HG03378 (cell line): ENCODE measurements around the gene TENT5C.
A peak's percentile ranks its signal among the peaks of the same experiment; 100 is the strongest.

Experiments used
- ATAC-seq: cut with Tn5 transposase; IDR thresholded peaks from one replicate; pipeline ENCODE4 v1.9.1; 2021; ENCODE audit warnings: mild to moderate bottlenecking, moderate library complexity; ENCODE audit not compliant: unreplicated experiment

TENT5C gene

DNA sequence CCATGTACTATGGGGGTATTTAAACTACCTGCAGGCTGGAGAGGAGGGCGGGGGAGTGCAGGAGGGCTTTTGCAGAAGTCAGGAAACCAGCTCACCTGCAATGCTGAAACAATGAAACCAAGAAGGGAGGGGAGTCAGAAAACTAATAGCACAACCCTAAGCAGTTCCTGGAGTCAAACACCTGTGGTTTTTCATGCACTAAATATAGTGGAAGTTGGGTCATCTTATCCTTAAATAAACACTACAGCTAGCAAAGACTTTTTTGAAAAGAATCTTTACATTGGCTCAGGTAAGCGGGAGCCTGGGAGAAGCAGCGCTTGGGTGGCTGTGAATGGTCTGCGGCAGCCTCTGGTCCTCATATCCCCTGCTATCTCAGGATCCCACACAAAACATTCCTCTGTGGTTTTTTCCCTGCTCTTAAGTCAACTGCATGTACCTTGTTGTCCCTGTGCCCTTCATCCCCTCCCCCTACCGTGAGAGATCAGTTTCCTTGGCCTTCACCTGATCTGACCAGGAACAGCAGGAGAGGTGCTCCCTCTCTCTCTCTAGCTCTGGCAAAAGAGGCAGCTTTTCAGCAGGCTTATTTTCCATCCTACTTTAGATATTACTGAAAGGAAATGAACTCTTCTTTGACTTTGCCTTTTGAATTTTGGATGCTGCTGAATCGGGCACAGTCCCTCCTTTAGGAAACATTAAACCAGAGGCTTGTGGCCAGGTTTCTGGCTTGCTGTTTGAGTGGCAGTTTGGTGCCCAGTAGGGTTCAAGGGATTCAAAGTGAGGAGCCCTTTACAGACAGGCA is 26.6 kb downstream of the TENT5C start:
- ATAC-seq = no peak

DNA sequence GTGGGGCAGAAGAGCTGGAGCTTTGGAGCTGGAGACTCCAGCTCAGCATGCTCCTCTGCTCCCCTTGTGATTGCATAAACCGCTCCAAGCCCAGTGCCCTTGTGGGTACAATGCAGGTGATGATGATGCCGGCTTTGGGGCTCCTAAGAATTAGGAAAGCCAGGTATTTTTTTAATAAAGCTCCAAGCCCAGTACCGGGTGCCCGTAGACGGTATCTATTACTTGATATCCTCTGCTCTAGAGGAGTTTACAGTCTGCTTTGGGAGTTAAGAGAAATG is 27.2 kb downstream of the TENT5C start:
- no peak for ATAC-seq

DNA sequence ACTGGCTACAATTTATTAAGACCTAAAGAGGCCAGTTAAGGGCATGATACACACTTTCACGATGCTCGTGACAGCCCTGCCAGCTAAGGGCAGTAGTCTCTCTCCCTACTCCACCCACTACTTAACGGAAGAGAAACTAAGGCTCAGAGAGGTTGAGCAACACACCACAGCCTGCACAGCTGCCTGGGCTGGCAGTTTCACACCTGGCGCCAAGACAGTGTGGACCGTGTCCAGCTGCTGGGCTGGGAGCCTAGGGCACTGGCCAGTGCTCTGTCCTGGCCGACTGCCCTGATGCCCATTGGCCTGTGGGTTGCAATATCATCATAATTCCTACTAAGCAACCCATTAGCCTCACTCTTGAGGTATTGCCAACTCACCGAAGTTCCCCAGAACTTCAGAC is 27.6 kb downstream of the TENT5C start:
- ATAC-seq = no peak

DNA sequence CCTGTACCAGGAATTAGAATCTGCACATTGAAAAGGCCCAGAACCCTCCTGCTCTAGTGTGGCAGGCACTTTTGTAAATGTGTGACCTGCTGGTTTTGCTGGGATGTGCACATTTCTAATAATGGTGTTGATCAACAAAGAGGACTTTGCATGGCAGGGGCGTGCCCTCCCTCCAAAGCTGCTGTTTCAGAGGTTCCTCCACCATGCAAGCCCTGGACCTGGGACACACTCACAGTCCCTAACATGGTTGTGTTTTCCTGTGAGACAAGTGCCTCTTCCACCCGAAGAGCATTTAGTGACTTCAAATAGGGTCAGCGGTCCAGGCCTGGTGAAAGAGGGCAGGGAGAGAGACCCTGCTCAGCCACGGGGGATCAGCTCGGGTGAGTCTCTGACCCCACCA is 28.1 kb downstream of the TENT5C start:
- no peak for ATAC-seq

DNA sequence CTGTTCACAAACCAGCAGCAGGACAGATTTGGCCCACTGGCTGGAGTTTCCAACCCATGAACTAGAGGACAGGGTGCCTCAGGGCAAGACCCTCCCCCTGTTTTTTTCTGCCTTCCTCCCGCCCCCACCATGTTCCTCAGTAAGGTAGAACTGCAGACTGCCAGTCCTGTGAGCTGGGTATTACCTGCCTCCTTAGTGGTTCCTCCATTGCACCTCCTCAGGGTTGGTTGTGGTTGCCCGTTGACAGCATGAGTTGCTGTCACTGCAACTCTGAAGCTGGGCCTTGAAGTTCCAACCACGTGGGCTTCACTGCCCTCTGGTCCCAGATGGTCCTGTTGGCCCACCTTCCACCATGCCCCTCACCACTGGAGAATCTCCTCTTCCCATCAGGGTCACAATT is 28.8 kb downstream of the TENT5C start:
- no peak for ATAC-seq

DNA sequence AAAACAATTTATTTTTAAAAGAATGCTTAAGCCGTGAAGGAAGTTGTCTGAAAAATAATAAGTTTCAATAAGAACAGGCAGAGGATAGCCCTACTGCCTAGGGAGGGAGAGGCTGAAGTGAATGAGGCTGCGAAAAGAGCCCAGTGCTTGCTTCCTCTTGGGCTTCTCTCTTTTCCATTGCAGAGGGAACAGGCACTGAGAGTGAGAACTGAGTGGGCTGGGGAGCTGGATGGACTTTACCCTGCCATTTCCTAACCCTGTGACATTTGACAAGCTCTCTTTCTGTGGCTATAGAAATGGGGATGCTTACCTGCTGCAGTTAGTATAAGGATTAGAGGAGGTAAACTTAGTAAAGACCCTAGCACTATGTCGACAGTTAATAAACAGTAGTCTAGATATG is 30.0 kb downstream of the TENT5C start:
- no peak for ATAC-seq

DNA sequence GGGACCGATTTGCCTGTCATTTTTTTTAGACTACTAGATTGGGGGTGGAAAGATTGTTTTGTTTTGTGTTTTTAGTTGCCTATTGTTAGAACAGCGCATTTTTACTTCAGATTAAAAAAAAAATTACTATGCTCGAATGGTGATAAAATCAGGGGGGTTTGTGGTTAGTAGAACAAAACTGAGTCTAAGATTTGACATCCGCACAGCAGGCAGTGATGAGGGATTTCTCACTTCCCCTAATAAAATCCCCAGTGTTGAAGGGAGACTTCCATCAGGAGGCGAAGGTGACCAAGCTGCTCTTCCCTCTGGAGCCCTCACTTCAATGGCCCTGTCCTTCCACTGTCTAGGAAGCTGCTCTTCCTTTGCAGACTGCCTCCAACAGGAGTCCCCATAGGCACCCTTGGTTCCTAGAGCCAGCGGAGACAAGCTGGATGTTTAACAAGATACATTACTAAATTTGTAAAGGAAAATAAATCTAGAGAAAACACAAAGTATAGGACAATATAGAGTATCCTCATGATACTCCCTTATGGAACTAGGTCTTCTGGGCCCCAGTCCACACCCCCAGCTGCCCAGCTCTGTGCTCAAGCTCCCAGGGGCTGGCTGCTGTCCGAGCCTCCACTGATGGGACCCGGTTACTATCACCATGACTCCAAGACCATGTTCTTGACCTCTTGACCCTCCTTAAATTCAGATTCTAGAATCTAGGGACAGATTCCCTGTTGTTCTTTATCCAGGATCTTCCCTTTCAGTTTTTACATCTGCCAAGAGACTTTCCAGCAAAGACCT is 31.0 kb downstream of the TENT5C start:
- ATAC-seq = no peak

DNA sequence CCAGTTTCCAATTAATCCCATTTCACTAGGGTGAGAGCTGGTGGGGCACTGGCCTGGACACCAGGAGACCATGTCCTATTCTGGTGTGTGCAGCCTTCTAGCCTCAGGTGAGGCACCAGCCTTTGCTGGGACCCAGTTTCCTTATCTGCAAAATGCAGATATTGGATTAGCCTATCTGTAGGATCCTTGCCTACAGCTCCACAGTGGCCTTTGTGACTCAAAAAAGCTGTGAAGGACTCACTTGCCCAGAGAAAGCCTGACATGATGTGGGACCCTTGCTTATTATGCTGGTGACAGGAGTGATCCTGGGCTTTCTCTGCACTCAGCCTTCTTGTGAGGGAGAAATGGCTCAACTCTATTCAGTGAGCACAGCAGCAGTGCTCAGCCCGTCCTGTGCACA is 32.3 kb downstream of the TENT5C start:
- no peak for ATAC-seq

DNA sequence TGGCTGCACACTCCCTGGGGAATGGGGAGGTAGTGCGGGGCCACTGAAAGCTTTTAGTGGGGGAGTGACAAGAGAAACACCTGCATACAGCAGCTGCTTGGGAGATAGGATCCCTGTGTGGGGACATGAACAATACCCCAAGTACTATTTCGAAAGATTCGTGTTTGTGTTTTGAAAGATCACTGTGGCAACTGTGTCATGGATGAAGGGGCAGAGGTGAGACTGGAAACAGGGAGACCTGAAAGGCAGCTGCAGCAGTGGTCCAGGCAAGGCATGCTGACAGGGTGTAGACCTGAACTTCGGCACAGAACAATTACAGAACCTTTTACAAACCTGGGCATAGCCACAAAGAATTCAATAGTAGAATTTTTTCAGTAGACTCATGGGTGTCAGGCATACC is 32.9 kb downstream of the TENT5C start:
- ATAC-seq = no peak

DNA sequence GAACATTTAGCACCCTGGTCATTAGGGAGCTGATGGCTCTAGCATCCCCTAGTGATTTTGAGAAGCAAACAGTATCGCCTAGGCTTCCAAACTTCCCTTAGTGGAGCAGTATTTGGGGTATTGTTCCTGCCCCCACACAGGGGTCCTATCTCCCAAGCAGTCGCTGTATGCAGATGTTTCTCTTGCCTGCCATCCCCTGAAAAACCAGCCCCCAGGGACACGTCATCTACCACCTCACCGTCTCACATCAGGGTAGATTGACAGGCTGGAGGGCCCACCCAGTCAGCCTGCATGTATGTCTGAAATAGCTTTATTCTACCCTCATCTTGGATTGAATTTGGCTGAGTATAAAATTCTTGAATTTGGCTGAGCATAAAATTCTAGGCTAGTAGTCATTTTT is 33.9 kb downstream of the TENT5C start:
- no peak for ATAC-seq

DNA sequence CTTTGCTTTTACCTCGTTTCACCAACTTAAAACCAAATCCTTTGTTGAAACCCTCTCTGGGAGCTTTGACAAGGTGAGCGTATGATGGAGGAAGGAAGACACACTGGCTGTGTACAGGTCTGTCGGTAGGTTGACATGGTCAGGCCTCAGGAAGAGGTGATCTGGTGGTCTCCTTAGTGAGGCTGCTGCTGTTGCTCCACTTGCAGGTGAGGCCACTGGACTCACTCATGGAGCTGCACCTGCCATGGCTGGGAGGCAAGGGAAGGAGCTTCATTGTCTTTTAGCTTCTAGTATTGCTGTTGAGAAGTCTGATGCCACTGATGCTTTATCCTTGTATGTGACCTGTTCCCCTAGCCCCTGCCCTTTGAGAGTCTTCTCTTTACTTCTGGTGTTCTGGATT is 35.7 kb downstream of the TENT5C start:
- no peak for ATAC-seq

DNA sequence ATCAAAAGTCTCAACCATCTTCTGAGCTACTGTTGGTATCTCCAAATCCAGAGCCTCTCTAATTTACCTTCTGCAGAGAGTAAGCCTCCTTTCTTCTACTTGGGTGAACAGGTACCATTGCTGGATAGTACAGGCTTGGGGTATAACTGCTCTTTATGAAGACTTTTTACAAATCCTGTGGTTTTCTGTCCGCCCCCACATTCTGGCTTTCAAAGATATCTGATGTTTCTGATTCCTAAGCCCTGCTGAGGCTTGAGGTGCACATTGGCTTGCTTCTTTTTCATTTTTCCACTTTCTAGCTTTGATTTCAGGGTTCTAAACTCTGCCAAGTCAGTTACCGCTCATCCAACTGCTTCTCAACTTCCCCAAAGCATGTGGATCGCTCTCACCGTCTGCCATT is 37.1 kb downstream of the TENT5C start:
- ATAC-seq = no peak

DNA sequence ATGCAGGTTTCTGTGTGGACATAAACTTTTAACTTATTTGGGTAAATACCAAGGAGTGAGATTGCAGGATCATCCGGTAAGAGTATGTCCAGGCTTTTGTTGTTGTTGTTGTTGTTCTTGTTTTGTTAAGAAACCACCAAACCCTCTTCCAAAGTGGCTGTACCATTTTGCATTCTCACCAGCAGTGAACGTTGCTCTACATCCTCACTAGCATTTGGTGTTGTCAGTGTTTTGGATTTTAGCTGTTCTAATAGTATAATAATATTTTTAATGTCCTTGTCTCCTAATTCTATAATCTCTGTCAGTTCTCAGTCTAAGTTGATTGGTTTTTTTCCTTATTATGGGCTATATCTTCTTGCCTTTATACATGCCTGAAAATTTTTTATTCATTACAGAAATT is 37.8 kb downstream of the TENT5C start:
- ATAC-seq = no peak

DNA sequence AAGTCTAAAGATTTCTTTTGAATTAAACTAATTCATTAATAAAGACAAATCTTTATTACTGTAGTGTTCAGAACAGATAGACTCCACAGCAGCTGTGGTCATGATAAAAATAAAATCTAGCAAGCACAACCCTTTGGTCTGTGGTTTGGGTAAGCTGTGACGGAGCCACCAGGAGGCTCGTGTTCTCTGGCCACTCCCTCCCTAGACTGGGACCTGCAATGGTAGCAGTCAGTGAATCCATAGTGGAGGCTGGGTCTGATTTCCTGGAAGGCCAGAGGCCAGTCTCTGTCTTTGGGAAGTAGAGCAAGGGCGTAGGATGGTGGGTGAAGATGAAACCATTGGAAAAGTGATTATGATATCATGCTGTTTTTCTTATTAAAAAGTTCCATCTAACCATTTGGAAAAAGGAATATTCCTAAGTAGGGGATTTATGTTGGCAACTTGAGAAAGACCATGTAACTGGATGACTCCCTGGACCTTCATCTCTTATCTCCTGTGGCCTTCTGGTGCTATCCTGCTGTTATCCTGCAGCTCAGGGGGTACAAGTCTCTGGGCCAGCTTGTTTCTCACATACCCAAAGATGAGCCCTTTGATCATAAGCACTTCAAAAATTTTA is 39.0 kb downstream of the TENT5C start:
- peak; percentile 50 for ATAC-seq

DNA sequence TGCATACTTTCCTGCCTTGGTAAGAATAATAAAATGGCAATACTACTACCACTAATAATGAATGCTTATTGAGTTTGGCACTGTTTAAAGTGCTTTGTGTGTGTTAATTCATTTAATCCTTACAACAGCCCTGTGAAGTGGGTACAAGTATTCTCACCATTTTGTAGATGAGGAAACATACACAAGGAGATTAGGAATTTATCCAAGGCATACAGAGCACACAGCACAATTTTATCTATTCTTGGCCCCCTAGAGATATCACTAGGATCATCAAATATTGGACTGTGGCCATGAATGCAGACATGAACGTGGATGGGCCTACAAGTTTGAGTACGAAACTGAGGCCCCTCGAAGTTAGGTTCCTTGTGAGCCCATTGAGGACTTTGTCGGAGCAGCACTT is 39.5 kb downstream of the TENT5C start:
- ATAC-seq = no peak

DNA sequence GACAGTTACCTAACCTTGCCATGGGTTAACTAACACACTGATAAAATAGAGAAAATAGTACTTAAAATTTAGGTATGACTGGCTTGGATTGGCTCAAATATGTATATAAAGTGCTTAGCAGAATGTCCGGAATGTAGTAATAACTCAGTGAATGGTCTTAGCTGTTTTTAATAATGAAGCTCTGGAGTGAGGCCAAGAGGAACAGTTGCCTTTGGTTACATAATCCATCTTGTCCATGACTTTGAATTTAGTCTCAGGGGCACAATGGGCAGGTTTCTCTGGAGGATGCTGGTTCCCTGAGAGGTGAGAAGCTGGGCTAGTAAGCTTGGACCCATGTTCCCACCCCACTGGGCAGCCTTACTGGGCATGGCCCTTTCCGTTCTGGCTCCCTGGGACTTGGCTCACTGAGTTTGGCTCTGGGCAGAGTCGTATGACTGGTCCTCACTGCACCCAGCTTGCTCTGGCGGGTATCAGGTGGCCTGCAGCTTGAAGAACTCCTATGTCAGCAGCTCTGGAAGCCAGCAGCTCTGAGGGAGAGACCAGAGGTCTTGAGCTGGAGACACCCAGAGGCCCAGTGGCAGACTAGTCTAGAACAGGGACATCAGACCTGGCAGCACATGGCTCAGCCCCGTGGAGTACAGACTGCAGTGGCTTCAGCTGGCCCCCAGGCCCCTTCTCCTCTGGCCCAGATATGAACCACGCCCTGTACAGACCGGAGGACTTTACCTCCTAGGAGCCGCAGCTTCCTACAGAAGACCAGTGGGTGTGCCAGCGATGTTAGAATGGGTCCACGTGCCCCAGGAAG is 40.4 kb downstream of the TENT5C start:
- ATAC-seq = no peak

DNA sequence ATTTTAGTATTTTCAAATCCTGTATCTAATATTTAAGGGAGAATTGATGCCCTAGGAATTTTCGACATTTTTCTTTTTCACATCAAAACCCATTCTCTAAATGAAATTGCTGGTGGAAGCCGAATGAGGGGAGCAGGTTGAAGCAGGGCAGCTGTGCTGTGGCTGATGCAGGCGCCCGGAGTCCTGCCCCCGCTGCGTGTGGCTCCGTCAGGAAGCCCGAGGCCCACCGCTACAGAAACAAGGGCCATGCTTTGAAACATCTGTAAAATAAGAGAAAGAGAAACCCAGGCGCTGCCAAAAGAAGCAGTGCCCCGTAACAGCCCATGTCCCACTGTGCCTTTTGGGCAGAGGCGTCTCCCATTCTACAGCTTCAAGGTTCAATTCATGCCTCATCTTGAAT is 41.1 kb downstream of the TENT5C start:
- ATAC-seq = no peak

DNA sequence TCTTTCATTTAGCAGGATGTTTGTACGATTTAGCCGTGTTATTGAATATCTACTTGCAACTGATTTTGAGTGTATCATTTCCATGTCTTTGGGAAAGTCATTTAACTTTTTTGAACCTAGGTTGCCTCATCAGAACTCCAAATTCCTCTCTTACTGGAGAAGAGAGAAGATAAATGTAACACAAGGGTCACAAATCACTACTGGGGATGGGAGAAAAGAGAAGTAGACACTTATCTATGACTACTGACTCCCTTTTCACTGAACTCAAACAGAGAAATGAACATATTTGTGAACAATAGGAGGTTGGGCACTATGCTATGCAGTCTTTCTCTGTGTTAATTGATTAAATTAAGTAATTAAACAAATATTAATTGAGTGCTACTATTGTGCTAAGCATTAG is 42.2 kb downstream of the TENT5C start:
- no peak for ATAC-seq

DNA sequence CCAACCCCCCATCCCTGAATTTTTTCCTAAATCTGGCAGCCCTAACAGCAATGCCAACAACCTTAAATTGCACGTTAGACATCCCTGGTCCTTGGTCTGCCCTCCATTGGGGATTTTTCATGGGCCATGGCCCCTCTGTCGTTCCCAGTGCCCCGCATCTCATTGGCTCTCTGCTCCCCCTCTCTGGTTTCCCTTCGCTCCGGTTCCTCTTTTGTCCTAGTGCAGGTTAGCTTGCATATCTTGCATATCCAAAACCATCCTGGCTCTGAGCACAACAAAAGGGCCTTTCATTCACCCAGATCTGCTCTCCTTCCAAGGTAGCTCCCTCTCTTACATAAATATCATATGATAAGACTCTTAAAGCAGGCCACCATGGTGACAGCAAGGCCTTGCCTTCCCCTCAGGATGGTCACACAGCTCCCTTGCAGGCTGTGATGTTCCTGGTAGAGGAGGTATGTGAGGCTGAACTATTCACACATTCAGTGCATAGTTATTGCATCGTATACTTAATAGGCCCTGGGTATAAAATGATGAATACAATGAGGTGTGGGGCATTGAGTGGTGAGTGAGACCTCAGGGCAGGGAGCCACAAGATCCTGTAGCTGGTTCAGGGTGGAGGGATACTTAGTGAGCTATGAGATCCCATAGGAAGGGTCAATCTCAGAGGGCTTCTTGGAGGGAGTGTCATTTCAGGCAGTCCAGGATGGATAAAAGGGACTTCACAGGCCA is 45.2 kb downstream of the TENT5C start:
- no peak for ATAC-seq

DNA sequence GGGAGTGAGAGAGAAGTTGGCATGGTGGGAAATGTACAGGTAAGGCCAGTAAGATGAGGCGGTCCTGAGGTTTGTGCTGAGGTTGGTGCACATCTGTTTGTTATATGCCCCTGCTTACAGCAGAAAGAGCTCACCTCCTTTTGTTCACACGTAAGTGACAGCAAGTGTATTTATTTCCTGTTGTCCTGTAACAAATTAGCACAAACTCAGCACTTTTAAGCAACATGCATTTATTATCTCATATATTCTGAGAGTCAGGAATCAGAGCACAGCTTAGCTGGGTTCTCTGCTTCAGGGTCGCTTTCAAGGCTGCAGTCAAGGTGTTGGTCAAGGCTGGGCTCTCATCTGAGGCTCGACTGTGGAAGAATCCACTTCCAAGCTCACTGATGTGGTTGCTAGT is 45.8 kb downstream of the TENT5C start:
- ATAC-seq = no peak

DNA sequence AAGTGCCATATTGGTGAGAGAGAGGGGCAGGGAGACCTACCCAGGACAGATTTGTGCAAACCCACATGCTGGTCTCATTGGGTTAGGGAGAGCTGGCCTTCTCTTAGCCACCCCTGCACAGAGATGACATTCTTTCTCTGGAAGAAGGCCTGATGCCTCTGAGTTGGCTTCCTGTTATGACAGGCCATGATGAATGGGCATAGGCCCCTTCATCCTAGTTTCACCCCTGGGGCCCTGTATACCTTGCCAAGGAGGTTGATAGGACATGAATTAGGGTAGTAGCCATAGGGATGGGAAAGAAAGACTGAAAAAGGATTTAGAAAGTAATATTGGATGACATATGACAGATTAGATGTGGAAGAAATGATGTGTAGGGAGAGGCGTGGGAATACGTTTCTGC is 46.6 kb downstream of the TENT5C start:
- no peak for ATAC-seq
